Stimulated activated CD8-positive, alpha-beta memory T cell treated with anti-CD3 and anti-CD28 coated beads, Interleukin-12 subunit alpha, Interleukin-12 subunit beta, amount 100 ng/mL, for 4 hours (primary cell): ENCODE measurements around the gene C20orf96.
"Not testable (repeated sequence)": the region's sequence is repeated elsewhere in the genome, so short reads cannot be mapped to it uniquely, and the experiment has no call there.

Experiments
- DNase-seq: peaks from one replicate; pipeline ENCODE4 v3.0.0-alpha.2; 2020; ENCODE audit warnings: low read depth

C20orf96 gene

DNA sequence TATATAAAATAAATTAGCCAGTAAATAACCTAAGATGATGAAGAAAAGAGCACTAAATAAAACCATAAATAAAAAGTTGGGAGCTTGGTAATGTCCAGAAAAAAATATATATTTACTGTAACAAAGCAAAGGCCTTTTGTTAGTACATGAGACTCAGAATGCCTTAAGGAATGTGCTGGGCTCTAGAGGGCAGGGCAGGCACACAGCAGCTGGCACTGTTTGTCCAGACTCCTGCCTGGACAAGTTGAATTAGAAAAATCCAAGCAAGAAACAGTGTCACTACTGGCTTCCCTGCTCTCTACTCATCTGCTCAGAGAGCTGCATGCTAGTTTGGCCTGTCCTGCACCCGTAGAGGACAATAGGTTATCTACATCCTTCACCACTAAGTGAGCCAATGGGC, 54.7 kb downstream of the C20orf96 start:
- no peak for DNase-seq

DNA sequence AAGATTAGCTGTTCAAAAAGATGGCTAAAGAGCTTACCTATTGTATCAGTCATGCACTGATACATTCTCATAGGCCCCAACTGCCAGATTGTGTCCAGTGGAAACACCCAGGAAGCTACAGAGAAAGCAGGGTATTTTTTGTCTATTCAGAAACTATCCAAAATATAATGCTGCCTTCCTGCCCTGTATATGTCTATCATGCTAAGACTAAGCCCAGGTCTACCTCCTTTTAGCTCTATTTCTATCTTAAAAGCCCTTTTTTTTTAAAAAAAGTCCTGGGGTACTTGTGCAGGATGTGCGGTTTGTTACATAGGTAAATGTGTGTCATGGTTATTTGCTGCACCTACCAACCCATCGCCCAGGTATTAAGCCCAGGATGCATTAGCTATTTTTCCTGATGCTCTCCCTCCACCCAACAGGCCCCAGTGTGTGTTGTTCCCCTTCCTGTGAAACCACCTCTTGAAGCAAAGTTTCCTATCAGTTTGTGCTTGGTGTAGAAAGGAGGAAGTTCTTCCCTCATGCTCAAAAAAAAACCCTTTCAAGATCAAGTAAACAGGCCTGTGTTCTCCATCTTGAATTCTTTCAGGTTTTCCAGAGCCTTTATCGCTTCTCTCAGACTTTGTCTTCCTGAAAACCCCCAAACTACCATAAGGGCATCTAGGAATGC, 63.0 kb downstream of the C20orf96 start:
- no peak for DNase-seq

DNA sequence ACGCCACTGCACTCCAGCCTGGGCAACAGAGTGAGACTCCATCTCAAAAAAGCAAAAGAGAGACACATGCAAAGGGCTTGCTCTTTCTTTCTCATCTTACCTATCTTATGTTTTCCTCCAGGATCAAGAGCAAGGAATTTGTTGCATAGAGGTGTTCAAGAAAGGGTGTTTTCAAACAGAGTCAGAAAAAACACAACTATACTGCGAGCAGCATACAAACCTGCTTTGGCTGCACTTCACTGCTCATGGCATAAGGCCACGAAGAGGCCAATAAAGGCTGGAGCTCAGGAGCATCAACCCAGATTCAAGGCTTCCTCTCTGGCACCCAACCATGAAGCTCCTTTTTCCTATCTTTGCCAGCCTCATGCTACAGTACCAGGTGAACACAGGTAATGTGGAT, 63.6 kb downstream of the C20orf96 start, which contains the start of gene DEFB129:
TSS of gene DEFB129 (plus strand) at position 301 of the 400 bp plus-strand sequence. CDS start at position 332, 31 bp downstream.
- DNase-seq, result no peak

DNA sequence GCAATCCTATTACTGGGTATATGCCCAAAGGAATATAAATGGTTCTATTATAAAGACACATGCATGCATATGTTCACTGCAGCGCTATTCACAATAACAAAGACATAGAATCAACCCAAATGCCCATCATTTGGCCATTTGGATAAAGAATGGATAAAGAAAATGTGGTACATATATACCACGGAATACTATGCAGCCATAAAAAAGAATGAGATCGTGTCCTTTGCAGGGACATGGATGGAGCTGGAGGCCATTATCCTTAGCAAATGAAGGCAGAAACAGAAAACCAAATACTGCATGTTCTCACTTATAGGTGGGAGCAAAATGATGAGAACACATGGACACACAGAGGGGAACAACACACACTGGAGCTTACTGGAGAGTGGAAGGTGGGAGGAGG, 64.7 kb downstream of the C20orf96 start:
- DNase-seq, result not testable (repeated sequence)

DNA sequence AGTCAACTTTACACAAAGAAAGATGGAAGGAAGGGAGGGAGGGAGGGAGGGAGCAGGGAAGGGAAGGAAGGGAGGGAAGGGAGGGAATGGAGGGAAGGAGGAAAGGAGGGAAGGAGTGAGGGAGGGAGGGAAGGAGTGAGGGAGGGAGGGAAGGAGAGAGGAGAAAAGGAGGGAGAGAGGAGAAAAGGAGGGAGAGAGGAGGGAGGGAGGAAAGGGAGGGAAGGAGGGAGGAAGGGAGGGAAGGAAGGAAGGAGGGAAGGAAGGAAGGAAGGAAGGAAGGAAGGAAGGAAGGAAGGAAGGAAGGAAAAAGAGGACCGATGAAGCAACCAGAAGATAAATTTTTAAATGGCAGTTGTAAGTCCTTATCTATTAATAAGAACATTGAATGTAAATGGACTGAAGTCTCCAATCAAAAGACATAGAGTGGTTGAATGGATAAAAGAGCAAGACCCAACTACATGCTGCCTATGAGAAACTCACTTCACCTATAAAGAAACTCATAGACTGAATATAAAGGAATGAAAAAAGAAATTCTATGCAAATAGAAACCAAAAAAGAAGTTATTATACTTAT, 69.2 kb downstream of the C20orf96 start:
- DNase-seq, result no peak
